ENCODE measurements around the gene RNF220. TPM values are rescaled to one million over a fixed set of nuclear protein-coding genes. Genes with fewer than 3 reads are reported as not detected.
"Not testable (repeated sequence)": the region's sequence is repeated elsewhere in the genome, so short reads cannot be mapped to it uniquely, and the experiment has no call there.

The RNF220 gene
- total and polyA plus RNA-seq, 8 donors: 50.8 to 108 (median 91.3) TPM

DNA sequence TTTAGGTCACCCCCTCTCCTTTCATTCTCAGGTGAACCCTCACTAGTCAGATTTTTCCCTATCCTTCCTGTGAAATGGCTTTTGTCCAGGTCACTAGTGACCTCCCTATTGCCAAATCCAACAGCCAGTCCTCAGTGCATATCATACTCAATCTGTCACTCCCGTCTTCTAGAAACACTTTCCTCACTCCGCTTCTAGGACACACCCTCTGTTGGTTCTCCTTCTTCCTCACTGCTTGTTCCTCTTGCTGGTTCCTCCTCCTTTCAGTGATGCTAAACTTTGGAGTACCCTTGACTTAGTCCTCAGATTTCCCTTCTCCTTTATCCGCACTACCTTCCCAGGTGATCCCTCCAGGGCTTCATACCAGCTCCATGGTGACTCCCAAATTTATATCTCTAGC, 94.3 kb downstream of the RNF220 start:
- Histone ChIP-seq H3K27me3 (peaks cover 6 to 14% of the 10 kb centered on the region in 2 donors), H3K4me1 (peaks cover 0 to 7% of the 10 kb centered on the region in 2 donors), H3K4me3 (no peak overlapping the region), H3K27ac (peak overlapping the region in 1 of 2 donors; percentile 57), H3K36me3 (no peaks in the 10 kb centered on the region), H3K9me3 (no peaks in the 10 kb centered on the region)
- intact Hi-C loops (cut with DNase I): no loop called here
- DNase-seq: no peak
- ATAC-seq: peak; percentile 35
- TF ChIP-seq, protein P1, sequence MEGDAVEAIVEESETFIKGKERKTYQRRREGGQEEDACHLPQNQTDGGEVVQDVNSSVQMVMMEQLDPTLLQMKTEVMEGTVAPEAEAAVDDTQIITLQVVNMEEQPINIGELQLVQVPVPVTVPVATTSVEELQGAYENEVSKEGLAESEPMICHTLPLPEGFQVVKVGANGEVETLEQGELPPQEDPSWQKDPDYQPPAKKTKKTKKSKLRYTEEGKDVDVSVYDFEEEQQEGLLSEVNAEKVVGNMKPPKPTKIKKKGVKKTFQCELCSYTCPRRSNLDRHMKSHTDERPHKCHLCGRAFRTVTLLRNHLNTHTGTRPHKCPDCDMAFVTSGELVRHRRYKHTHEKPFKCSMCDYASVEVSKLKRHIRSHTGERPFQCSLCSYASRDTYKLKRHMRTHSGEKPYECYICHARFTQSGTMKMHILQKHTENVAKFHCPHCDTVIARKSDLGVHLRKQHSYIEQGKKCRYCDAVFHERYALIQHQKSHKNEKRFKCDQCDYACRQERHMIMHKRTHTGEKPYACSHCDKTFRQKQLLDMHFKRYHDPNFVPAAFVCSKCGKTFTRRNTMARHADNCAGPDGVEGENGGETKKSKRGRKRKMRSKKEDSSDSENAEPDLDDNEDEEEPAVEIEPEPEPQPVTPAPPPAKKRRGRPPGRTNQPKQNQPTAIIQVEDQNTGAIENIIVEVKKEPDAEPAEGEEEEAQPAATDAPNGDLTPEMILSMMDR (IDR thresholded peaks at IDR 0.05): no peak

DNA sequence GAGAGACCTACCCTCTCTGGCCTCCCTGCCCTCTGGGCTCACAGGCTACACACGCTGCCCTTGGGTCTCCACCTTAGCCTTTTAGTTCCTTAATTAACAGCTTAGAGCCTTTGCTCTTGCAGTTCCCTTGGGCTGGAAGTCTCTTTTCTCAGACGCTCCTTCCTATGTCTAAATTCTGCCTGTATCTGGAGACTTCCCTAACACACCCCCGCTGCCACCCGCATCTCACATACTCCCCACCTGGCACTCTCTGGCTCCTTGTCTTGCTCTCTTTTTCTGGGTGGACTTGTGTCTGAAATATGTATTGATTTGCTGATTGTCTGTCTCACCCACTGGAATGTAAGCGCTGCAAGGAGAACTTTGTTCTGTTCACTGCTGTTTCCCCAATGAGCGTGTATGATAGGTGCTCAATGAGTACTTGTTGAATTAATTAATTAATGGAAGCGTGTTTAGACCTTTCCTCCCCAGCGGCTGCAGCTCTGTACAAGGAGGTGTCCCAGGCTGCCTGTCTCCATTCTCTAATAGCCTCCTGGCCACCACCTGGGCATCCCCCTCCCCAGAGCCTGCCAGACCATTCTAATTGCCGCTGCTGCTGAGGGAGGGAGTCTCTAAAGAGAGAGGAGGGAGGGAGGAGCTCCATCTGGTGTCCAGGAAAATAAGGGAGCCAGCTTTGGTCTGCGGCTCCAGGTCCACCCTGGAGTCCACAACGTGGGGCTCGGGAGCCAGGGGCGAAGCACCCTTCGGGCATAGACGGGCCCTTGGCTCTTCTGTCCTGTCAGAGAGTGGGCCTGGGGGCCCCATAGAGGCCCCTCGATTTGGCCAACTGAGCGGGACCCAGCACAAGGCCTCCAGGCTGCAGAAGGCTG, 95.4 kb downstream of the RNF220 start:
- intact Hi-C loops (cut with DNase I): no loop called here
- ATAC-seq: peak; percentile 63
- Histone ChIP-seq H3K27me3 (peaks cover 6 to 14% of the 10 kb centered on the region in 2 donors), H3K27ac (no peak overlapping the region), H3K9me3 (no peaks in the 10 kb centered on the region), H3K4me3 (no peak overlapping the region), H3K4me1 (peaks cover 0 to 7% of the 10 kb centered on the region in 2 donors), H3K36me3 (no peaks in the 10 kb centered on the region)
- no peak for DNase-seq
- TF ChIP-seq, protein P1 (IDR thresholded peaks at IDR 0.05): no peak

DNA sequence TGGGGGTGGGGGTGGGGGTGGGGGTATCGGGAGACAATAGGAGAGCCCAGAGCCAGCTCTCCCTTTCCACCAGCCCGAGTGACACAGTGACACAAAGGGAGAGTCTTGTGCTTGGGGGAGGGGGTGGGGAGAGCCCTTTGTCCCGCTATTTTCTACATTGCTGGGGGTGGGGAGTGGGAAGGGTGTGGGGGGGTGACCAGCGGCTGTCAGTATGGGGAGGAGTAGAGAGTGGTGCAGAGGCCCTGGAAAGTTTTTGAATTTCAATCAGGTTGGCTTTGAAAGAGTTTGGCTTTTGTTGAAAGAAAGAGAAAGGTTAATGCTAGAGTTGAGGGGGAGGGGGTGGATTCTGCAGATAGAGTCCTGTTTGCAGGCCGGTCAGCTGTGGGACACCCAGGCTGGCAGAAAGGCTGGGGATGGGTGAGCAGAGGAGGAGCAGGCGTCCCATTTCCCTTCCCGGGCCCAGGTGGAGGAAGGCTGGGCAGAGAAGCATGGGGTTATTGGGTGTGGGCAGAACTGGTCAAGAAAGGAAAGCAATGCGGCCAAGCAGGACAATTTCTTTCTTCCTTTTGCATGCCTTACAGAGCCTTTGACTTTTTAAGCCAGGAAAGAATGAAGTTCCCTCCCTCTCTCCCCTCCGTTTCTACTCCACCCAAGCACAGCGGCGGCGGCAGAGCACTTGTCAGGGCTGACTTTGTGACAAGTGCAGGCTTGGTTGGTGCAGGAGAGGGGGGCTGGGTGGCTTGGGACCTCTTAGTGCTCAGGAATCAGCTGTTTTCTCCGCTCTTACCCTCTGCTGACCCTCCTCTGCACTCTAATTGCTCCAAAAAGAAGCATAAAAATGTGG, 96.2 kb downstream of the RNF220 start:
- DNase-seq: no peak
- peak; percentile 82 for ATAC-seq
- intact Hi-C loops (cut with DNase I): no loop called here
- peaks cover 0 to 7% of the 10 kb centered on the region in 2 donors for H3K4me1 ChIP-seq
- H3K9me3 ChIP-seq: no peaks in the 10 kb centered on the region
- no peak overlapping the region for H3K4me3 ChIP-seq
- TF ChIP-seq, protein P1 (IDR thresholded peaks at IDR 0.05): no peak
- no peak overlapping the region for H3K27ac ChIP-seq
- no peaks in the 10 kb centered on the region for H3K36me3 ChIP-seq
- peaks cover 6 to 14% of the 10 kb centered on the region in 2 donors for H3K27me3 ChIP-seq

DNA sequence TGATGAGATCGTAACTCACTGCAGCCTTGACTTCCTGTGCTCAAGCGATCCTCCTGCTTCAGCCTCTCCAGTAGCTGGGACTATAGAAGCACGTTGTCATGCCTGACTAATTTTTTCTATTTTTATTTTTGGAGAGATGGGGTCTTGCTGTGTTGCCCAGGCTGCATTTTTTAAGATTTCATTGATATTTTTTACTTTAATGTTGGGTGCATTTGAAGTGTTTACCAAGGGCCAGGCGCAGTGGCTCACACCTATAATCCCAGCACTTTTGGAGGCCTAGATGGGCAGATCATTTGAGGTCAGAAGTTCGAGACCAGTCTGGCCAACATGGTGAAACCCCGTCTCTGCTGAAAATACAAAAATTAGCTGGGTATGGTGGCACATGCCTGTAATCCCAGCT, 97.8 kb downstream of the RNF220 start:
- H3K4me3 ChIP-seq; H3K27ac ChIP-seq; H3K36me3 ChIP-seq; intact Hi-C loops (cut with DNase I); DNase-seq; H3K4me1 ChIP-seq; H3K9me3 ChIP-seq; ATAC-seq: not testable (repeated sequence)
- peaks cover 6 to 18% of the 10 kb centered on the region in 2 donors for H3K27me3 ChIP-seq

DNA sequence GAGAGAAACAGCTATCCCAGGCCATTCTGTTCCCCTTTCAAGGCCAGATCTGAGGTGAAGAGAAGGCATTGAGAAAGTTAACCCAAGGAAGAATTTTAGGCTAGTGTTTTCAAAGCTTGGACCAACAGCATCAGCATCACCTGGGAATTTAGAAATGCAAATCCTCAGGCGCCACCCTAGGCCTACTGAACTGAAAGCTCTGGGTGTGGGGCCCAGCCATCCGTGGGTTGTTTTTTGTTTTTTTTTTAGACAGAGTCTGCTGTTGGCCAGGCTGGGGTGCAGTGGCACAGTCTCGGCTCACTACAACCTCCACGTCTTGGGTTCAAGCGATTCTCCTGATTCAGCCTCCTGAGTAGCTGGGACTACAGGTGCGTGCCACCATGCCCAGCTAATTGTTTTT, 98.6 kb downstream of the RNF220 start:
- intact Hi-C loops (cut with DNase I): no loop called here
- ATAC-seq (no peak), DNase-seq (no peak)
- no peak overlapping the region for H3K4me3 ChIP-seq
- H3K27ac ChIP-seq: no peak overlapping the region
- TF ChIP-seq, protein P1 (IDR thresholded peaks at IDR 0.05): no peak
- peaks cover 6 to 25% of the 10 kb centered on the region in 2 donors for H3K27me3 ChIP-seq
- H3K4me1 ChIP-seq: peaks cover 0 to 7% of the 10 kb centered on the region in 2 donors
- no peaks in the 10 kb centered on the region for H3K9me3 ChIP-seq
- H3K36me3 ChIP-seq: no peaks in the 10 kb centered on the region
